K562 (cell line): ENCODE data around the gene EFCAB7. TPM values are rescaled to one million over a fixed set of nuclear protein-coding genes. Genes with fewer than 3 reads are reported as not detected.

ENCODE experiments used
- ETV1 ChIP-seq: fragments of 450-650 bp; conservative IDR thresholded peaks from 2 replicates; pipeline ENCODE4 v1.6.1; 2016; ENCODE audit warnings: missing genetic modification characterization, control low read depth, low read depth, missing compliant biosample characterization
- HNRNPH1 ChIP-seq: fragments of 200-400 bp; formaldehyde crosslinking; optimal IDR thresholded peaks from 2 replicates; pipeline ENCODE3; 2017; ENCODE audit warnings: low read depth, mild to moderate bottlenecking, low read length, moderate library complexity
- MCM5 ChIP-seq: fragments of 450-650 bp; IDR thresholded peaks from 2 replicates; pipeline ENCODE4 v1.6.1; 2016; ENCODE audit warnings: low read depth
- RBBP5 ChIP-seq: fragments of 200-600 bp; sonication (generic); IDR thresholded peaks from 2 replicates; pipeline ENCODE4 v1.6.1; 2012; ENCODE audit warnings: borderline replicate concordance, mild to moderate bottlenecking, low read length, control low read depth, inconsistent platforms; ENCODE audit not compliant: insufficient read depth, poor library complexity, severe bottlenecking
- YY1 ChIP-seq, 3 experiments: IDR thresholded peaks; 2 replicates each; pipeline ENCODE4 v1.6.1; 2011; ENCODE audit warnings: low read length in 2 of 3, mild to moderate bottlenecking in 2 of 3, moderate library complexity in 2 of 3, borderline replicate concordance in 1 of 3, control low read depth in 1 of 3, low read depth in 1 of 3; ENCODE audit not compliant: insufficient read depth in 3 of 3, insufficient replicate concordance in 2 of 3, control insufficient read depth in 1 of 3, insufficient read length in 1 of 3; ENCODE audit errors: extremely low read depth in 1 of 3
- polyA plus RNA-seq, 8 experiments: library from polyadenylated mRNA; depleted of rRNA in 4 of 8; stranded (reverse) in 5 of 8; unstranded in 3 of 8; fragments of >200 nt; fragmentation: Nextera tagmentation in 2 of 8; fragmentation: Illumina TruSeq in 1 of 8; extraction: Ambion mirVana in 2 of 8; extraction: Trizol in 1 of 8; gene quantifications; 2 replicates each; pipeline versions ENCODE4 v1.2.1 to v1.2.3, GENCODE V29; 2011 to 2014; ENCODE audit warnings: inconsistent platforms in 1 of 8, missing spikeins in 1 of 8
- total RNA-seq, 7 experiments: library from RNA; depleted of rRNA in 6 of 7; stranded (reverse); fragments of >200 nt in 6 of 7; fragmentation: Illumina TruSeq in 2 of 7; extraction: Trizol in 2 of 7; gene quantifications; 2 replicates each; pipeline versions ENCODE4 v1.2.1 to v1.2.3, GENCODE V29; 2011 to 2021; ENCODE audit warnings: low replicate concordance in 1 of 7
- TF ChIP-seq, protein P1 (sequence below), 2 experiments: fragments of 450-650 bp; formaldehyde crosslinking in 1 of 2; IDR thresholded peaks; 2 replicates each; pipeline versions ENCODE4 v1.4.0 to v1.6.1; 2014 to 2020; ENCODE audit warnings: mild to moderate bottlenecking in 2 of 2, borderline replicate concordance in 1 of 2, low read depth in 1 of 2
- TF ChIP-seq, protein P2 (sequence below), 3 experiments: IDR thresholded peaks in 2 of 3; conservative IDR thresholded peaks in 1 of 3; 2 replicates each; pipeline ENCODE4 v1.5.1; 2011 to 2012; ENCODE audit warnings: low read length in 3 of 3, mild to moderate bottlenecking in 3 of 3, control low read depth in 2 of 3, improper control_type of control experiment in 1 of 3, inconsistent platforms in 1 of 3, low read depth in 1 of 3, mixed read lengths in 1 of 3, moderate library complexity in 1 of 3; ENCODE audit not compliant: insufficient read depth in 2 of 3
- TF ChIP-seq, protein P3 (sequence below): sonication (generic); formaldehyde crosslinking; IDR thresholded peaks from 2 replicates; pipeline ENCODE4 v1.8.1; 2023; ENCODE audit warnings: mild to moderate bottlenecking, missing genetic modification reagents

The EFCAB7 gene
- total and polyA plus RNA-seq, 9 of the 15 experiments (the other 6 are each of a cell fraction or from before 2014, with no cell fraction given), result 3.2 to 7.6 (median 5.7) TPM

DNA sequence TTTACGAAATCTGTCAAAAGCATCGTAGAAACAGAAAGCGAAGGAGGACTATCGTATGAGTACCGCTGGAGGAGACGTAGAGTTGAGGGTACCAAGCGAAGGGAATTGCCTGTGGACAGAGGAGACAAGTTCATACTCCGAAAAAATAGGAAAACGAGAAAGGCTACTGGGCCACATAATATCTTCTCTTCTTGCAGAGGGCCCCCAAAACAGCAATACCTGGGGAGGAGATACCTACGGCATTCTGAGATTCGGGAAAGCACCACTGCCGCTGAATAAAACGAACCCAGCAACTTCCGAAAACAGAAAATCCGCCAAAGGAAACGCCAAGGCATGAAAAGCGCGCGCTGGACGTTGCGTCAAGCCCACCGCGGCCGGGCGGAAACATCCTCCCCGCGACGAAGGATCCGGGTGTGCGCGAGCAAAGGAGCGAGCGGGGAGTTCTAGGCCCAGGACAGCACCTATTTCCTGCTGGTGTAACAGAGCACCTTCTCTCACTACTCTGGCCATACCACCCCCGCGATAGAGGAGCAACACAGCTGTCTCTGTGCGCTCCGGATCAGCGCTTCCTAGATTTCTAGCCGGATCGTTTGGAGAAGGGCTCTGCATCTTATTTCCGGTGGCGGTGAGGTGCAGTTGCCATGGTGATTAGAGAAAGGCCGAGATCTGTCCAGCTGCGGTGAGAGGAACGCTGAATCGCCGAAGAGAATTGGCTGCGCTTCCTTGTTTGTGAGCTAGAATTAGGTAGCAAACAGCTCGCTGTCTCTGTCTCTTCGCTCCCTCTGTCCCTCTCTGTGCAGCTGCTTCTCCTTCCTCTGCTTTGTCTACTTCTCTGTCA is at the start of gene EFCAB7, which contains the start of gene ITGB3BP (continued):
- TF ChIP-seq, protein P1, sequence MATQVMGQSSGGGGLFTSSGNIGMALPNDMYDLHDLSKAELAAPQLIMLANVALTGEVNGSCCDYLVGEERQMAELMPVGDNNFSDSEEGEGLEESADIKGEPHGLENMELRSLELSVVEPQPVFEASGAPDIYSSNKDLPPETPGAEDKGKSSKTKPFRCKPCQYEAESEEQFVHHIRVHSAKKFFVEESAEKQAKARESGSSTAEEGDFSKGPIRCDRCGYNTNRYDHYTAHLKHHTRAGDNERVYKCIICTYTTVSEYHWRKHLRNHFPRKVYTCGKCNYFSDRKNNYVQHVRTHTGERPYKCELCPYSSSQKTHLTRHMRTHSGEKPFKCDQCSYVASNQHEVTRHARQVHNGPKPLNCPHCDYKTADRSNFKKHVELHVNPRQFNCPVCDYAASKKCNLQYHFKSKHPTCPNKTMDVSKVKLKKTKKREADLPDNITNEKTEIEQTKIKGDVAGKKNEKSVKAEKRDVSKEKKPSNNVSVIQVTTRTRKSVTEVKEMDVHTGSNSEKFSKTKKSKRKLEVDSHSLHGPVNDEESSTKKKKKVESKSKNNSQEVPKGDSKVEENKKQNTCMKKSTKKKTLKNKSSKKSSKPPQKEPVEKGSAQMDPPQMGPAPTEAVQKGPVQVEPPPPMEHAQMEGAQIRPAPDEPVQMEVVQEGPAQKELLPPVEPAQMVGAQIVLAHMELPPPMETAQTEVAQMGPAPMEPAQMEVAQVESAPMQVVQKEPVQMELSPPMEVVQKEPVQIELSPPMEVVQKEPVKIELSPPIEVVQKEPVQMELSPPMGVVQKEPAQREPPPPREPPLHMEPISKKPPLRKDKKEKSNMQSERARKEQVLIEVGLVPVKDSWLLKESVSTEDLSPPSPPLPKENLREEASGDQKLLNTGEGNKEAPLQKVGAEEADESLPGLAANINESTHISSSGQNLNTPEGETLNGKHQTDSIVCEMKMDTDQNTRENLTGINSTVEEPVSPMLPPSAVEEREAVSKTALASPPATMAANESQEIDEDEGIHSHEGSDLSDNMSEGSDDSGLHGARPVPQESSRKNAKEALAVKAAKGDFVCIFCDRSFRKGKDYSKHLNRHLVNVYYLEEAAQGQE (IDR thresholded peaks at IDR 0.05; ENCODE audit: borderline replicate concordance), result peak; percentile 71
- TF ChIP-seq, protein P1 (CRISPR knock-in tag; IDR thresholded peaks at IDR 0.05; ENCODE audit: low read depth), result peak; percentile 79
- peak; percentile 88 for TF ChIP-seq ETV1
- no peak for TF ChIP-seq MCM5
- TF ChIP-seq RBBP5, result peak; percentile 97
- TF ChIP-seq YY1 (IDR thresholded peaks at IDR 0.05; ENCODE audit: borderline replicate concordance in 1 of 3, control insufficient read depth in 1 of 3, extremely low read depth in 1 of 3, insufficient read depth in 3 of 3, insufficient read length in 1 of 3, insufficient replicate concordance in 2 of 3, low read depth in 1 of 3, low read length in 2 of 3), result peak in 2 of 3 experiments; percentile 51 to 60
- TF ChIP-seq, protein P2, sequence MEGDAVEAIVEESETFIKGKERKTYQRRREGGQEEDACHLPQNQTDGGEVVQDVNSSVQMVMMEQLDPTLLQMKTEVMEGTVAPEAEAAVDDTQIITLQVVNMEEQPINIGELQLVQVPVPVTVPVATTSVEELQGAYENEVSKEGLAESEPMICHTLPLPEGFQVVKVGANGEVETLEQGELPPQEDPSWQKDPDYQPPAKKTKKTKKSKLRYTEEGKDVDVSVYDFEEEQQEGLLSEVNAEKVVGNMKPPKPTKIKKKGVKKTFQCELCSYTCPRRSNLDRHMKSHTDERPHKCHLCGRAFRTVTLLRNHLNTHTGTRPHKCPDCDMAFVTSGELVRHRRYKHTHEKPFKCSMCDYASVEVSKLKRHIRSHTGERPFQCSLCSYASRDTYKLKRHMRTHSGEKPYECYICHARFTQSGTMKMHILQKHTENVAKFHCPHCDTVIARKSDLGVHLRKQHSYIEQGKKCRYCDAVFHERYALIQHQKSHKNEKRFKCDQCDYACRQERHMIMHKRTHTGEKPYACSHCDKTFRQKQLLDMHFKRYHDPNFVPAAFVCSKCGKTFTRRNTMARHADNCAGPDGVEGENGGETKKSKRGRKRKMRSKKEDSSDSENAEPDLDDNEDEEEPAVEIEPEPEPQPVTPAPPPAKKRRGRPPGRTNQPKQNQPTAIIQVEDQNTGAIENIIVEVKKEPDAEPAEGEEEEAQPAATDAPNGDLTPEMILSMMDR (IDR thresholded peaks at IDR 0.05 in 2 of 3, conservative IDR thresholded peaks at IDR 0.05 in 1 of 3; ENCODE audit: insufficient read depth in 2 of 3, low read depth in 1 of 3, low read length in 3 of 3), result no peak
- TF ChIP-seq, protein P3, sequence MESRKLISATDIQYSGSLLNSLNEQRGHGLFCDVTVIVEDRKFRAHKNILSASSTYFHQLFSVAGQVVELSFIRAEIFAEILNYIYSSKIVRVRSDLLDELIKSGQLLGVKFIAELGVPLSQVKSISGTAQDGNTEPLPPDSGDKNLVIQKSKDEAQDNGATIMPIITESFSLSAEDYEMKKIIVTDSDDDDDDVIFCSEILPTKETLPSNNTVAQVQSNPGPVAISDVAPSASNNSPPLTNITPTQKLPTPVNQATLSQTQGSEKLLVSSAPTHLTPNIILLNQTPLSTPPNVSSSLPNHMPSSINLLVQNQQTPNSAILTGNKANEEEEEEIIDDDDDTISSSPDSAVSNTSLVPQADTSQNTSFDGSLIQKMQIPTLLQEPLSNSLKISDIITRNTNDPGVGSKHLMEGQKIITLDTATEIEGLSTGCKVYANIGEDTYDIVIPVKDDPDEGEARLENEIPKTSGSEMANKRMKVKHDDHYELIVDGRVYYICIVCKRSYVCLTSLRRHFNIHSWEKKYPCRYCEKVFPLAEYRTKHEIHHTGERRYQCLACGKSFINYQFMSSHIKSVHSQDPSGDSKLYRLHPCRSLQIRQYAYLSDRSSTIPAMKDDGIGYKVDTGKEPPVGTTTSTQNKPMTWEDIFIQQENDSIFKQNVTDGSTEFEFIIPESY (CRISPR knock-in tag), result peak; percentile 52
- no peak for TF ChIP-seq HNRNPH1
